Stimulated activated CD4-positive, alpha-beta T cell treated with anti-CD3 and anti-CD28 coated beads, Interleukin-12 subunit alpha, Interleukin-12 subunit beta, amount 100 ng/mL, for 48 hours (primary cell): Measurements from ENCODE around the gene DOCK4.

Experiments used
- DNase-seq, 3 donors: peaks; one replicate each; pipeline ENCODE4 v3.0.0-alpha.2; 2020; ENCODE audit warnings: low read depth in 2 of 3, low spot score in 1 of 3

Gene DOCK4

DNA sequence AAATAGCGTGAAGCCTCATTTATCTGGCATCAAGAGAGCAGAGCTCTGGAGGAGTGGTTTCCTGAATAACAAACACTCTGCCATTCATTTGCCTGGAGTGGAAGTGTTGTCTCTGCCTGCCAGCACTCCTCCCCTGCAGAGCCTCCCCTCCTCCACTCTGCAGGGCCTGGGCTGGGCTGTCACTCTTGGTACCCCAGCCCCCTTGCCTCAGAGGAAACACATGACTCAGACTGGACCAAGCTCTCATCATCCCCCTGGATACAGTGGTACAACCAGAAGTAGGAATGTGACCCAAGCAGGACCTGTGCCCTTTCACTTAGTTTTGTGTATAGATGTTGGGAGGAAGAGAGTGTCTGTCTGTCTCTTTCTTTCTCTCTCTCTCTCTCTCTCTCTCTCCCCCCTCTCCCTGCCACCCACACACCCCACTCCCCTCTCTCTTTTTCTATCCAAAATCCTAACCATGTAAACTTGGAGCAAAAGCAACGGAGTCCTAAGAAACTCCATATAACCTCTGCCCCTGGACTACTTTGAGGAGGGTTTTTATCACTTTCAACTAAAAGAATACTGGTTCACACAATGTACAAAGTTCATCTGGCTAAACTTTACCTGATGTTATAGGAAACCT, 43.9 kb downstream of the DOCK4 start:
- no peak for DNase-seq

DNA sequence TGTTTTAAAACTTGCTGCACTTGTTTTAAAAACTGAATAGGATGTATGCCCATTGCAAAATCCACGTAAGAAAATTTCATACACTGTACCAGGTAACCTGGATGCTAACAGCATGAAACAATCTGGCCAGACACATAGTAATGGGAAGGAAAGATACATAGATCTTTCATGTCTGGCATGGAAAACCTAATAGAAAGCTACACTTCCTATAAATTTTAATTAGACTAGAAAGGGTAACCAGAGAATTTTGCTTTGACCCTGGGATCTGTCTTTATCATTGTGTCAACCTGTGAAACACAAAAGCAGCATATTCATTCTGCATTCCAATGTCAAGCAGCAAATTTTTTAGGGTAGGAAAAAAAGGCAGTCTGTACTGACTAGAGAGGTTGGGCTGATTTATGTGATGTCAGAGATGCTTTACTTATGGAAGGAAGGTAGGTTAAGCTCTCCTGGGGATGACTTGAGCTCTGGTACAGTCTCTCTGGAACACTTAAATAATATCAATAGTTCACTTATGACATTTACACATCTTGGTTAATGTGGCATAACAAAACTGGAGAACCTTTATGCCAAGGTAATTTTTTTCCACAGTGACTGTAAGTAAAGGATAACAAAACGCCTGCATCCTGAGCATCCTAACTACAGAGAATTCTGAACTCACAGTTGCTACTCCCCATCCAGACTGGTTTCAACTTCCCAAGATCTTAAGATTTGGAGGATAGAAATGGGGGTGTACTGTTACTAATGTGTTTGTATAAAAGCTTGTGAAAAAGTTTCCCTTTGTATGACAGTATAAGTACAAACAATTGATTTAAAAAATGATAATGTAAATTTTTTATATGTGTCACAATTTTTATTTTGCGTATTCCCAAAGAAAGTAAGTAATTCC, 44.7 kb downstream of the DOCK4 start:
- DNase-seq: no peak

DNA sequence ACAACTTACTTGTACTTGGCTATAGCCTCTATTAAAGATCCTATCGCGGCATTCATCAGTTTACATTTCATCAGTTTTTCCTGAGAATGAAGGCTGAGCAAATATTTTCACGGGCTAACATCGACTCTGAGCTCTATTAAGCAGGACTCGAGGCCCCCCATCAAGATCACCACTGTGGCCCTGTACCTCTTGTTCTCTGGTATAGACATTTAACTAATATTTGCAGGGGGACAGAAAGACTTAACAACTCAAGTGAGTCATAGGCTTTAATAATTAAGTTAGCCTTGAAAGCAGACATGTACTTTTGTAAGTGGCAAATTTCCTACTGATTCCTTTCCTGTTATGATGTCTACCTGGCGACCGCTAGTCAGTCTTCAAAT, 45.4 kb downstream of the DOCK4 start:
- no peak for DNase-seq

DNA sequence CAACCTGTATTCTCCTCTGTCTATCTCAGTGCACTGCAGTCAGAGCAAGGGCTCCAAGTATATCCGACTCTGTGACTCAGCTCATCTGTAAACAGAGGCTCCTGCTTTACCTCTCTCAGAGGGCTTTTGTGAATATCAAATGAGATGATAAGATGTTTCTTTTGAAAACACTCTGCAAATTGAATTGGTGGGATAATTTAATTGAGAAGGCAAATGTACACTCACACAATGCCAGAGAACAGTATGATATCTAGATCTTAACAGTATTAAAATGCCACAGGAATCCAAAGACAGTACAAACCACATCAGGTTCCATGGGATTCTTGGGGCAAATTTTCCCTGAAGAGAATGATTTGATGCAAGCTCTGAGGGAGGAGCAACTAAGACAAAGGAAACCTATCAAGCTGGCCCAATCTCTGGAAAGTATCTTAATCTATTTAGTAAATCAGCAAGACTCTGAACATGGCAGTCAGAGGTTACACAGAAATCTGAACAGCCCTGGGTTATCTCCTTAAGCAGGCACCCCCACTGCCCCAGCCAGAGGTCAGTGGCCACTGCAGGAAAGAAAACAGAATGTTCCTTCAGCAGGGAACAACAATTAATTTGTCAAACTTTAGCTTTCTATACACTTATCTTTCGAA, 45.9 kb downstream of the DOCK4 start:
- no peak for DNase-seq

DNA sequence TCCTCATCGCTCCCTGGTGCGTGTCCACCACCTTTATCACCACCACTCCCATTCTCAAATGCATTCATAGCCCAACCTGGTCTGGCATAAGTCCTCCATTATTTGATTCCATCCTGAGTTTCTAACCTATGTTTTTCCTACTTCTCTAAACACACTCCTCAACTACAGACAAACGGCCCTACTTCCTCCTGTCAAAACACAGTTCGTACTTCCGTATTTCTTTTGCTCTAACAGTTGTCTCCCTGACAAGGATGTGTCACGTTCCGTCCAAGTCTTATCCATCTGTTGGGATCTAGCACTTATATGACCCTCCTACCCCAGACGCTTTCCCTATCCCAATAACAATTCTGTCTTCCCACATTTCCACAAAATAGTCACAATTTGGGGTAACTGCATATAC, 46.8 kb downstream of the DOCK4 start:
- no peak for DNase-seq

DNA sequence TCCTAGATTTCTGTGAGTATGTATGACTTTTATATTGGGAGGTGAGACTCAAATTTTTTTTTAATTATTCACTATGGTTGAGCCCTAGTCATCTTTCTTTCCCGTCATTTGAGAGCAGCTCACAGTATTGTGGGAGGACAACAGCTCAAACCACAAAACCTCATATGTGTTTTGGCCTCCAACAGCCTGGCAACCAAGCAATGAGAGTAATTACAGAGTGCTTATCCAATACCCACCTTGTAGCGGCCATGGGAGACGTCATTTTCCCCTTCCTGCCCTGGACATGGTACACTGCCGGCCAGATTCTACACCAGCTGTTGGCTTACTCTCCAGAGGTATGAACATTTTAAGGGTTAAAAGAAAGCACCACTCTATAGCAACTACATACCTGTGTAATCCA, 49.1 kb downstream of the DOCK4 start:
- no peak for DNase-seq

DNA sequence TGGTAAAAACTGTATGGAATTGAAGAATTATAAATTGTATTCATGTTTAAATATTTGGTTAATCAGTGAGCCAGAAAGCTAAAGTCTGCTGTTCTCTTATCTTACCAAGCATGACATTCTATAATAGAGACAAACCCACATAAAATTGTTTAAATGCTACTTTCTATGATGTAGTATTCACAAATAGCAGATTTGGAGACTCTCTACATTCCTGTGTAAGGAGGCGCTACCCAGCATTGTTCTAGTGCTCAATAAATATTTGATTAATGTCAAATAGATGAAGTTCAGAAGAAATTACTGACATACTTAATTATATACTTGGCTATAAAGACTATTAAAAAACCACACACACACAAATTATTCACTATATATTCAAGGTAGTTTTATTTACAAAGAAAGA, 49.8 kb downstream of the DOCK4 start:
- DNase-seq: no peak

DNA sequence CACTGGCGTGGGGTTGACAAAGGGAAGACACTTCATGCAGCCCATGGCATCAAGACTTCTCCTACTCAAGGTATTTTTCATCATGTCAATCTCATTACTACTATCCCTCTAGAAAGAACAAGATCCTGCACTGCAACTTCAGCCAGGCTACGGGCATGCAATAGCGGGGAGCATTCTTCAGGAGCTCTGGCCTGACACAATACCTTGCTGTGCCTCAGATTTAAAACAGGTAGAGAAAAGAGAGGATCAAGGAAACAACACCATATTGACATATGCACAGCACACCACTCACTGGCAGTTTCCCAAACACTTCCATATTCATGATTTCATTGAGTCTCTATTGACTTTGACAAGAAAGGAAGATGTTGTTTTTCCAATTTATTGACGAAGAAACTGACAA, 51.5 kb downstream of the DOCK4 start:
- DNase-seq: no peak

DNA sequence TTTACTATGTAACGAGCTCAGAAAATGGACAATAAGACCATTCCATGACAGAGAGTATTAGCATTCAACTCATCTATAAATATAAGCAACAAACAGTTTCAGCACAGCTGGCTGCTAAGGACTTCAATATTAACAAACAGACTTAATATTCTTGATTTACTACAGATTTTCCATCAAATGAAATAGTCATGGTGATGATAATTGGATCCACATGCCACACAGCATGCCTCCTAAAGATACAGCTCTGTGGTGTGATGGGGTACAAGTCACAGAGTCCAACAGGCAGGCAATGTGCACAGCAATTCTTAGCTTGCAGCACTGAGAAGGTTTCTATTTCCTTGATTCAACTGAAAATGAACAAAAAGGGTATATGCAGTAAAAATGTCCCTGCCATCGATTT, 54.0 kb downstream of the DOCK4 start:
- no peak for DNase-seq

DNA sequence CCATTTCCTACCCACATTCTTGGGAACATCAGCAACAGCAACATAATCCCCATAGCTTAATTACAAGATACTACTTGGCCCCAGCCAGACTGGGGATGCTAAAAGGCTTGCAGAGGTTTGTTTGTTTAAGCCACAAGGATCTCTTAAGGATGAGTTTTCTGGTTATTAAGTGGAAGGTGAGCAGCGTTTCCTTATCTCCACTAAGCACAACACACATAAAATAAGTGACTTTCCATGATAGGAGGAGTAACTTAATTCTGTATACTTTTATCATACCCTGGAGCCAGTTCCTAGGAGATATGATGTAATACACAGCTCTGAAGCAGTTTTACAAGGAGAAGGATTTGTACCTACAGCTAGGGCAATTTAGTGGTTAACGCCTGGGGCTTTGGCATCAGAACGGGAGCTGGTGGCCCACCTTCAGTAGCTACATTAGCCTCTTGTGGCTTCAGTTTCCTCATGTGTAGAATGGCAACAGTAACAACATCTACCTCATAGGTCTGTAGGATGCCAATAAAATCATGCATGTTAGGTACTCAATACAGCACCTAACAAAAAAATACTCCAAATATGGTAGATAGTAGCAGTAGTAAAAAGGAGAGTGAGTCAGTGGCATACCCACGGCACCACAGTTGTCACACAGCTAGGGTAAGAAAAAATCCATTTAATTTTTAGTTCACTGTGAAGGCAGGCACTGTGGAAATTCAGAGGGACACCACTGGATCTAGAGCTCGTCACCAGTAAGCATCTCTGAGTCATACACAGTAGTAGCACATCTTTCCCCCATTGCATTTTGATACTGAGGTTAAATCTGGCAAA, 55.2 kb downstream of the DOCK4 start:
- DNase-seq: no peak

DNA sequence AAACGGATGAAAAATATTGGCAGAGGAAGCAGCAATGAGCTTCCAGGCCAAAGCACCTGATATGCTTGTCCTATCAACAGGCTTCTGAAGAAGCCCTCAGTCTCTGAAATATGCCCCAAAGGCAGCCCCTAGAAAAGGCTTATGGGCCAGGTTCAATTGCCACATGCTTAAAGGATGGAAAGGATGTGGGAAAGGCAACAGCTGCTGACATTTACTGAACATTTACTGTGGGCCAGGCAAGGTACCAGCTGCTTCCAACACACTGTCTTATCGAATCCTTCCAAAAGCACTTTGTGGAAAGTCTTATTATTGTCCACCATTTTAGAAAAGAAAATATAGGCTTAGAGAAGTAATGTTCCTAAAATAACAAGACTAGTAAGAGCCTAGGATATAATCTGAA, 56.5 kb downstream of the DOCK4 start:
- no peak for DNase-seq

DNA sequence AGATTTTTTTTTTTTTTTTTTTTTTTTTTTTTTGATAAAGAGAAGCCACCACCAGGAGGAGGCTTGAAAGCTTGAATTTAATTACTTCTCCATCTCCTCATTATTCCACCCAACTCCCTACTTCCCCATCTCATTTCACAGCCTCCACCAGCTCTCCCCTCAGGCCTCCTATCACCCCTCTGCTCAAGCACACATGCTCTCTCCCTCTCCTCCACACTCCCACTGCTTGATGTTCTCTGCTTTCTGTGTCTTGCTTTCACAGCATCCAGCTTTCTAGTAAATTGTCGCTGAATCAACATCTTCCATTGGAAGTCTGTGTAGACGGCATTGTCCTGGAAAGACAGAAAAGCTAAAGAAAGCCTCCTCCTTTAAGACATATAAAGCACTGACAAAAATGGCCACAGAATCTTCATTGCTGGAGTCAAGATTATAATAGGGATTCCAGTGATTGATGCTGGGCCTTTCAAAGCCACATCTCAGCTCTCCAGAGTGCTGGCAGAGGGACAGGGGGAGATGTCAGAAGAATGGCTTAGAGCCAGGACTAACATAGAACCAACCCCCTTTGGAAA, 58.3 kb downstream of the DOCK4 start:
- no peak for DNase-seq

DNA sequence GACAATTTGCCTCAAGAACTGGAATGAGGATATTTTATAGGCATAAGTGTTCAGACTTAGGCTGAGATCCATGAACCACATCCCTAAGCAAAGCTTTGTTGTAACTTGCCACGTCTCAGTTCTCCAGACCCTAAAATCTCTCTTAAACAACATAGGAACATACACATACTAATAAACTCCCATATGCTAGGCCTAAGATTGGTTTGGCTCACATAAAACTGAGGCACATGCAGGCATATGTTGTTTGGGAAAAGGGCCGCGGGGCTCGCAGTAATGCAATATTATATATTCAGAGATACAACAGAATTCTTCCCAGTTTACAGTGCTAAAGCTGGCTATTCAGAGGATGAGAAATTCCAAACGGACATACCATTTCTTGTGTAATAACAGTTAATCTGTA, 61.0 kb downstream of the DOCK4 start:
- DNase-seq: no peak

DNA sequence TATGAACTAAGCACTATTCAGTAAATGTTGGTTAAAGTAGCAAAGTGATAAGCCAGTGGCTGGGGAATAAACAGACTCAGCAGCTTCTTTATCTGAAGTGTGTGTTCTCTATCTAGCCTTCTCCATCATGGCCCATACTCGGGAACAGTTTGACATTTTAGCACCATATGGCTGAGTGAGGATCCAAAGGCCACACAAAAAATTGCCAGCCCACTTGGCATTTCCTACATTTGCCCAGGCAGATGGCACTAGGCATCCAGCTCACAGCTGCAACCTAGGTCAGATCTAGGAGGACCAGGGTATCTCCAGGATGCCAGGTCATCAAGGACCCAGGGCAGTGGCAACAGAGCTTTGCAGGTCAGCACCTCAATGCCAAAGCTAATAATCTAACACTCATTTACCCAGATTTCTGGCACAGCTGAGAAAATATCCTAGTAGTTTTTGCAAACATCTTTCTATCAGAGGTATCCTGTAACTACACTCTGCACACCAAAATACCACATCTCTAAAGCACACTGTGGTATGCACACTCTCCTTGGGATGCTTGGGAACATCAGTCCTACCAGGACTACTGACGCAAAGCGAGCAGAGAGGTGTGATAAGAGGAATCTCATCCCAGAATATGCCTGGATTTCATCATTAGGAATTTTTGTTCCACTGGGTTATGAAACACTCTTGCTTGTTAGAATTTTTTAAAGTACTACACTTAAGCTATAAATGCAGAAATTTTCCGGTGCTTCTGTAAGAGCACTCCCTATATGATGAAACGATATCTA, 61.7 kb downstream of the DOCK4 start:
- no peak for DNase-seq

DNA sequence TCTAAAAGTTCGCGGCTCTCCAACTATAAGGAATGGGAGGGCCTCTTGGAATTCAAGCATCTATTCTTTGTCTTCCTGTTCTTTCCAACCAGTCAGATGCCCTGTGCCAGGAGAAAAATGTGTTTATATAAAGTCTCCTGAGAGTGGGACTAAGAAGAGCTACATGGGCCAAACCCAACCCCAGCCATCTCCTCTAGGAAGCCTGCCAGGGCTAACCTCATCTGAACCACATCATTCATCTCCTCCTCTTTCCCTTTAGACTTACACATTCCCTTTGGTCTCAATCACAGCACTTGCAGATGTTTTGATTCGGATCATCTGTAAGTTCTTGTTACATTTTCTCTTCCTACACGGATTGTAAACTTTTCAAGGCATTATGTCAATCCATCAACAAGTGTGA, 62.6 kb downstream of the DOCK4 start:
- no peak for DNase-seq

DNA sequence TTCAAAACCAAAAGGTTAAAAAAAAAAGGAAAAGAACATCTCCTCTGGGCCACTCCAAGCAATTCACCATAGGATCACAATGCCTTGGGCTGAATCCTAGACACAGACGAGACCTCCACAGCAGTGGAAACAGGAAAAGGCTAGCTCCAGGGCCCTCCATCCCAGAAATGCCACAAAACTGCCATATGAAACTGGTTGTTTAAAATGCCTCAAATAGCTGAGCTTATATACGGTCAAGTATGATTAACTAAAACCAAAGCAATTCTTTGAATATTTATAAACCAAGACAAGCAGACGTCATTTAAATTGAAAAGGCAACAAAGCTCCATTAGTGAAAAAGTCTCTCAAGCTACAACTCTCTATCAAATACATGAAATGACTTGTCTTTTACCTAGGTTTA, 63.1 kb downstream of the DOCK4 start:
- no peak for DNase-seq

DNA sequence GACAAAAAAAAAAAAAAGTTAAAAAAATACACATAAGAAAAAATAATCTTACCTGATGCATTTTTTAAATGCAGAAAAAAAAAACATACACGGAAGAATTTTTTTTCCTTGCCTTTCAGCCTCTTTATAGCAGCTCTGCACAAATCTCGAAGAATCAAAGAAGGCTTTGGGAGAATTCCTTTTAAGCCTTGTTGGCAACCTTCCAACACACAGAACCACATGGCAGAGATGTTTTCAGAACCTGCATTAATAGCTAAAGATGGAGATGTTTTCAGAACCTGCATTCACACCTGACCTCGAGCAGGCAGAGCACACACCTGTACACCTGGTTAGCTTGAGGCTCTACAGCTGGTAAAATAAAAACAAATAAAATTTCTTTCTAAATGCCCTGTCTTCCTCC, 65.6 kb downstream of the DOCK4 start:
- no peak for DNase-seq

DNA sequence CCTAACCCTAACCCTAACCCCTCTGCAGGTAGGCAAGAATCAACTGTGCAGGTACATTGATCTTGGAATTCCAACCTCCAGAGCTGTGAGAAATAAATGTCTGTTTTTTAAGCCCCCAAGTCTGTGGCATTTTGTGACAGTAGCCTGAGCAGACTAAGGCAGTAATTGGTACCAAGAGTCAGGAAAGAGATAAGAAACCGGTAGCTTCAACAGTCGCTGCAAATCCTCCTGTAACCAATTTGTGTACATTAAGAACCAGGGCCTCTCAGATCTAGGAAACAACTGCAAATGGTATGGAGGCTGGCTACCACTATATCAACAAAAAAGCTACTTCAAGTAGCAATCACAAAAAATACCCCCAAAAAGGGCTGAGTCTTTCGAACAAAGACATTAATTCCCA, 67.3 kb downstream of the DOCK4 start:
- no peak for DNase-seq

DNA sequence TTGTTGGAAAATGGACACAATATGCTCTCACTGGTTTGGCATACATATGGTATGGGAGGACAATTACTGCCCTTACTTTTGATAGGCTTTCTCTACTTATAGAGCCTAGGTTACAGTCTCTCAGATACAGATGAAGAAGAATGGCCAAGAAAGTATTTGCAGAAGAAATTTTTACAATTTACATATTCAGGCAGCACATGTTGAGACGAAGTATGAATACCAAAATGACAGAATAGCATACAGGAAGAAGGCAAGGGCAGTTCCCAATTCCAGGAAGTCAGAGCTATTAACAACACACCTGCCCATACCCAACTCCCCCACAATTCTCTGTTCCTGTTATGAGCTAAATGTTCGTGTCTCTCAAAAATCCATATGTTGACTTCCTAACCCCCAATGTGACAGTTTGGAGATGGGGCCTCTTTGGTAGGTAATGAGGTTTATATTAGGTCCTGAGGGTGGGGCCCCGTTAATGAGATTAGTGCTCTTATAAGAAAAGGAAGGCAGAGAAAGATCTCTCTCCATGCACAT, 67.8 kb downstream of the DOCK4 start:
- no peak for DNase-seq
